Naive B cell (primary cell): Measurements from ENCODE around the gene ACR. TPM values are rescaled to one million over a fixed set of nuclear protein-coding genes. Genes with fewer than 3 reads are reported as not detected.

Experiments
- ATAC-seq, 2 donors: fragments of 150-1000 bp; cut with Tn5 transposase; 2 replicates each; pipeline ENCODE4 v1.10.0; 2021; ENCODE audit warnings: low read depth in 2 of 2, mild to moderate bottlenecking in 2 of 2, moderate library complexity in 2 of 2
- DNase-seq: peaks from one replicate; pipeline ENCODE4 v3.0.0; 2022
- H3K27ac Mint-ChIP-seq, 6 donors: one replicate each; pipeline ENCODE4 v1.8.0; 2020 to 2022; ENCODE audit warnings: mild to moderate bottlenecking in 6 of 6, mixed read lengths in 6 of 6, moderate library complexity in 5 of 6, inconsistent platforms in 2 of 6
- H3K27me3 Mint-ChIP-seq, 3 donors: one replicate each; pipeline ENCODE4 v1.8.0; 2021 to 2022; ENCODE audit warnings: mixed read lengths in 3 of 3, mild to moderate bottlenecking in 1 of 3
- H3K36me3 Mint-ChIP-seq, 2 donors: one replicate each; pipeline ENCODE4 v1.8.0; 2020 to 2022; ENCODE audit warnings: mixed read lengths in 2 of 2, inconsistent platforms in 1 of 2, mild to moderate bottlenecking in 1 of 2
- H3K4me1 Mint-ChIP-seq, 3 donors: one replicate each; pipeline ENCODE4 v1.8.0; 2020 to 2022; ENCODE audit warnings: mixed read lengths in 3 of 3, inconsistent platforms in 1 of 3, mild to moderate bottlenecking in 1 of 3, moderate library complexity in 1 of 3
- H3K4me3 Mint-ChIP-seq, 8 donors: one replicate each; pipeline ENCODE4 v1.8.0; 2020 to 2022; ENCODE audit warnings: mild to moderate bottlenecking in 8 of 8, mixed read lengths in 8 of 8, moderate library complexity in 8 of 8, inconsistent platforms in 2 of 8
- H3K9me3 Mint-ChIP-seq, 7 donors: one replicate each; pipeline ENCODE4 v1.8.0; 2020 to 2022; ENCODE audit warnings: mixed read lengths in 7 of 7, mild to moderate bottlenecking in 5 of 7, inconsistent platforms in 2 of 7, moderate library complexity in 1 of 7
- polyA plus RNA-seq, 6 donors: library from polyadenylated mRNA; unstranded; fragments of 300-500 nt; fragmentation: Illumina TruSeq; gene quantifications; one replicate each; pipeline ENCODE4 v1.2.3, GENCODE V29; 2021; ENCODE audit warnings: low read depth in 6 of 6

ACR gene
- polyA plus RNA-seq, 6 donors from 2014 or later, result not detected

DNA sequence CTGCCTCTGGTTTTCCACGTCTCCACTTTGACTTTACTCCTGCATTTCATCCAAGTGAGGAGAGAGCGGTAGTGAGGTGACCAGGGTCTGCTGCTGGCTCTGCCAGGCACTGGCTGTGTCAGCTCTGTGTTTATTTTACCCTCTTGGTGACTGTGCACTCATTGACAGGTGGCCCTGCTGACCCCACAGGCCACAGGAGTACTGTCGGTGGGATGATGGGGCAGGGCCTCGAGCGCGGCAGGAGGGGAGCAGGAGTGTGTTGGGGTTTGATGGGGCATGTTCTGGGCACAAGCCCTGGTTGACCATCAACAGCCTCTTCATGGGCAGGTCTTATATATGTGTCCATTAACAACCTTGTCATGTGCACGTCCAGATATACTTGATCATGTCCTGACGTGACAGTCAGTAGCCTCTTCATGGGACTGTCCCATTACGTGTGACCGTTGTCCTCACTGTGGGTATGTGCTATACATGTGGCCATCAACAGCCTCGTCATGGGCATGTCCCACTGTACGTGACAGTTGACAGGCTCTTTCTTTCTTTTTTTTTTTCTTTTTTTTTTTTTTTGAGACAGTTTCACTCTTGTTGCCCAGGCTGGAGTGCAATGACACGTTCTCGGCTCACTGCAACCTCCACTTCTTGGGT lies 31.4 kb upstream of the ACR start:
- Mint-ChIP-seq H3K36me3 (no peaks in the 10 kb centered on the region), H3K27ac (peak overlapping the region in 1 of 6 donors; percentile 65), H3K4me3 (no peak overlapping the region), H3K9me3 (peaks cover 0 to 5% (median 0%) of the 10 kb centered on the region in 7 donors), H3K4me1 (peaks cover 0 to 5% (median 3%) of the 10 kb centered on the region in 3 donors), H3K27me3 (peaks cover 0 to 13% (median 11%) of the 10 kb centered on the region in 3 donors)
- no peak for ATAC-seq
- no peak for DNase-seq

DNA sequence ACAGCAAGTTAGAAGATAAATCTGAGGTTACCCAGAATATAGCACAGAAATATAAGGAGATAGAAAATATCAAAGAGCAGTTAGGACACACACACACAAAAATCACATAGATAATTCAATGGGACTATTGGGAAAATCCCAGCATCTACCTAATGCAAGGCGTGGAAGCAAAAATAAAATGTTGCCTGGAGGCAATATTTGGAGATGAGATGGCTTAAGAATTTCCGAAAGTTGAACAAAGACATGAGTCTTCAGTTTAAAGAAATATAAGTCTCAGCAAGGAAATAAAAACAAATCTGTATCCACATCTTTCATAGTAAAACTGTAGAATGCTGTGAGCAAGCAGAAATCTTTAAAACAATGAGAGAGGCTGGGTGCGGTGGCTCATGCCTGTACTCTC lies 29.5 kb upstream of the ACR start:
- H3K4me3 Mint-ChIP-seq, result no peak overlapping the region
- peaks cover 0 to 5% (median 0%) of the 10 kb centered on the region in 7 donors for H3K9me3 Mint-ChIP-seq
- H3K36me3 Mint-ChIP-seq, result no peaks in the 10 kb centered on the region
- ATAC-seq (no peak), DNase-seq (no peak)
- H3K4me1 Mint-ChIP-seq, result peaks cover 0 to 5% (median 3%) of the 10 kb centered on the region in 3 donors
- H3K27me3 Mint-ChIP-seq, result no peaks in the 10 kb centered on the region
- H3K27ac Mint-ChIP-seq, result peak overlapping the region in 1 of 6 donors; percentile 17

DNA sequence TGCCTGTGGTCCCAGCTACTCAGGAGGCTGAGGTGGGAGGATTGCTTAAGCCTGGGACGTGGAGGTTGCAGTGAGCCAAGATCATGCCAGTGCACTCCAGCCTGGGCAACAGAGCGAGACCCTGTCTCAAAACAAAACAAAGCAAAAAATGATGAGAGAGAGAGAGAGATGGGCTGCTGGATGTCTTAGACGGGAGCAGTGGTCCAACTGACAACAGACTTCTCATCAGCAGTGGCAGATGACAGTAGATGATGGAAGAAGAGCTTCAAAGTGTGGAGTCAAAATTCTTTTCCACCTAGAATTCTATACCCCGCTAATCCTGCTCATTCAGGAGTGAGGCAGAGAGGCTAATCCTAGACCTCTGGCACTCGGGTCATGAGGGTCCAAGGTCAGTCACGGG lies 29.0 kb upstream of the ACR start:
- Mint-ChIP-seq H3K4me1 (peaks cover 0 to 5% (median 3%) of the 10 kb centered on the region in 3 donors), H3K4me3 (peak overlapping the region in 1 of 8 donors; percentile 69), H3K9me3 (peaks cover 0 to 5% (median 0%) of the 10 kb centered on the region in 7 donors), H3K27me3 (no peaks in the 10 kb centered on the region), H3K36me3 (no peaks in the 10 kb centered on the region), H3K27ac (peak overlapping the region in 1 of 6 donors; percentile 80)
- no peak for ATAC-seq
- no peak for DNase-seq

DNA sequence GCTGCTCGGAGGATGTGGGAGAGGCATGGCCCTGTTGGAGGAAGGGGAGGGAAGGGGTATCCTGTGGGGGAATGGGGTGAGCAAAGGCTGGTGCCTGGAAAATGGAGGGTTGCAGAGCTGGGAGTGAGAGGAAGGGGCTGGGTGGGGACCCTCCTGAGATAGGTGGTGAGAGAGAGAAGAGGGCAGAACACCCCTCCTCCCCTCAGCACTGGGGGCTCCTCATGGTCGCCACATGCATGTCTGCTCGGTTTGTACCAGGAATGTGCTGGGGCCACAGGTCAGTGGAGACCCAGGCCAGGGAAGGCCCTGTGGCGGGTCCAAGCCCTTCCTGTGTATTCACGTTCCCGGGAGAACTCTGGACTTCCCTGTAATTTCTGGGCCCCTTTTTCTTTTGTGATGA lies 27.8 kb upstream of the ACR start:
- Mint-ChIP-seq H3K27me3 (no peaks in the 10 kb centered on the region), H3K9me3 (peaks cover 0 to 5% (median 0%) of the 10 kb centered on the region in 7 donors), H3K27ac (no peak overlapping the region), H3K36me3 (no peaks in the 10 kb centered on the region), H3K4me1 (peaks cover 0 to 5% (median 3%) of the 10 kb centered on the region in 3 donors), H3K4me3 (no peak overlapping the region)
- ATAC-seq (no peak), DNase-seq (no peak)

DNA sequence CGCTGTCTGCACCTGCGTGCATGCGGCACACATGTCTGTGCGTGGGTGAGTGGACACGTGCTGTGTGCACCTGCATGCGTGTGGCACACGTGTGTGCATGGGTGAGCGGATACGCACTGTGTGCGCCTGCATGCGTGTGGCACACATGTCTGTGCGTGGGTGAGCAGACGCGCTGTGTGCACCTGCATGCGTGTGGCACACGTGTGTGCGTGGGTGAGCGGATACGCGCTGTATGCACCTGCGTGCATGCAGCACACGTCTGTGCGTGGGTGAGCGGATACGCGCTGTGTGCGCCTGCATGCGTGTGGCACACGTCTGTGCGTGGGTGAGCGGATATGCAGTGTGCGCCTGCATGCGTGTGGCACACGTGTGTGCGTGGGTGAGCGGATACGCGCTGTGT lies 27.1 kb upstream of the ACR start:
- DNase-seq (no peak), ATAC-seq (no peak)
- H3K27ac Mint-ChIP-seq, result no peak overlapping the region
- no peaks in the 10 kb centered on the region for H3K27me3 Mint-ChIP-seq
- H3K4me3 Mint-ChIP-seq, result no peak overlapping the region
- peaks cover 0 to 5% (median 0%) of the 10 kb centered on the region in 7 donors for H3K9me3 Mint-ChIP-seq
- no peaks in the 10 kb centered on the region for H3K36me3 Mint-ChIP-seq
- peaks cover 0 to 5% (median 3%) of the 10 kb centered on the region in 3 donors for H3K4me1 Mint-ChIP-seq

DNA sequence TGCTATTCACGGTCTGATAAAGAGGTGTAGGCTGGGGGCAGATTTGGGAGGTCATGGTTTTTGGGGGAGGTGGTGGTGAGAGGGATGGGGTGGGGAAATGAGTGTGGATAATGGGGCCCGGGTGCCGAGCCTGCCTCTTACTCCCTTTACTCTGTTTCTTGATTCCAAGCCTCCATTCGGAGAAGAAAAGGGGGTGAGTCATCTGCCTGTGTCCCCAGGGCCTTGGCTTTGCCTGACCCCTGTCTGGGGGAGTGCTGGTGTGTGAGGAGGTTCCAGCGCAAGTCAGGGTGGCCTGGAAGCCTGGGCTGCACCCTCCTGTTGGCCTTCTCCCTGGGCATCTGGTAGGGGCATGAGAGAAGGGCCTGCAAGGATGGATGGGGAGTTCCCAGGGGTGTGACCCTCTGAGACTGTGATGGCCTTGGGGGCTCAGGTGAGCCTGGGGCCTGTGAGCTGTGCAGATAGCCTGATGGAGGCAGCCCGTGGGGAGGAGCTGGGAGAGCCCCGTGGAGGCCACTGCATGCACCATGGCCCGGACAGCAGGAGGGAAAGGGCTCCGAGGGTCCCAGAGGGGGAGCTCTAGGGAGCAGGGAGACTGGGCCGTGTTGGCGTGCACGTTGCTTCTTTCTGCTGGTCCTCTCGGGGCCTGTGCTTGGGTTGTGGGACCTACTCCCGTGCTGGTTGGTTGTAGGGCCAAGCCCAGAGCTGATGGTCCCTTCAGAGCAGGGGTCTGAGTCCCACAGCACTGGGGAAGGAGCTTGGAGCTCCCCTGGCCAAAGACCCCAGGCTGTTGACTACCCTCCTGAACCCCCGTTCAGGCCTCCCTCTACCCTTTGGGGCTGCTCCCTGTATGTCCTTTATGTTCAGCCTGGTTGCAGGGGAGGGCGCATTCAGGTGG lies 26.3 kb upstream of the ACR start:
- no peak for DNase-seq
- Mint-ChIP-seq H3K27me3 (peaks cover 0 to 8% (median 0%) of the 10 kb centered on the region in 3 donors), H3K4me3 (no peak overlapping the region)

DNA sequence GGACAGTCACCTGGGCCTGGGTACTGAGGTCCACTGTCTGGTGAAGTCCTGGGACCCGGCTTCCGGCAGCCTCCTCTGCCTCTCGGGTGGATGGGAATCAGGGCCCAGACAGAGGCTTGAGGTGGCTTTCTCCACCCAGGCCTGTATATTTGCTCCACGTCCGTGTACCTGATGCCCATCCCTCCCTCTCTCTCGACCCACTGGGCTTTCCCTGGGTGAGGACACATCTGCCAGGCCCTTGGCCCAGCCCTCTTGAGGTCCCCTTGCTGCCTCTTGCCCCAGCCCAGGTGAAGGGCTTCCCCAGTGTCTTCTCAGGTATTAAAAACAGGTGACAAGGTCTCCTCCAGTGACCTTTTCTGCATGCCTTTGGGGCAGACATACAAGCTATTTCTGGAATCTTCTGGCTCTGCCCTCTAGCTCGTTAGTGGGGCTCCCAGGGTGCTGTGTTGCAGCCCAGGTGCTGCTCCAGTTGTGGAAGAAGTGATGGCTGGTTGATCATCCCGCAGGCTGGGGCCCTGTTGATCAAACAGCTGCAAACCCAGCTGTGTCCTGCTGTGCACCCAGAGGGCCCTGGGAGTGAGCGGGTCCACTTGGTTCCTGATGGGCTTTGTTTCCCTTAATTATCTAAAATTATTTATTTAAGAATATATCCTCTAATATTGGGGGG lies 25.5 kb upstream of the ACR start:
- ATAC-seq (no peak), DNase-seq (no peak)
- no peak overlapping the region for H3K27ac Mint-ChIP-seq
- peaks cover 0 to 11% (median 0%) of the 10 kb centered on the region in 3 donors for H3K27me3 Mint-ChIP-seq
- no peaks in the 10 kb centered on the region for H3K36me3 Mint-ChIP-seq
- peaks cover 0 to 5% (median 4%) of the 10 kb centered on the region in 3 donors for H3K4me1 Mint-ChIP-seq
- H3K4me3 Mint-ChIP-seq, result no peak overlapping the region
- peaks cover 0 to 5% (median 0%) of the 10 kb centered on the region in 7 donors for H3K9me3 Mint-ChIP-seq

More for the DNA sequence above, 26.3 kb upstream of the ACR start:
- H3K9me3 Mint-ChIP-seq, result peaks cover 0 to 5% (median 0%) of the 10 kb centered on the region in 7 donors
- H3K36me3 Mint-ChIP-seq, result no peaks in the 10 kb centered on the region
- no peak for ATAC-seq
- H3K27ac Mint-ChIP-seq, result no peak overlapping the region
- peaks cover 0 to 5% (median 3%) of the 10 kb centered on the region in 3 donors for H3K4me1 Mint-ChIP-seq

DNA sequence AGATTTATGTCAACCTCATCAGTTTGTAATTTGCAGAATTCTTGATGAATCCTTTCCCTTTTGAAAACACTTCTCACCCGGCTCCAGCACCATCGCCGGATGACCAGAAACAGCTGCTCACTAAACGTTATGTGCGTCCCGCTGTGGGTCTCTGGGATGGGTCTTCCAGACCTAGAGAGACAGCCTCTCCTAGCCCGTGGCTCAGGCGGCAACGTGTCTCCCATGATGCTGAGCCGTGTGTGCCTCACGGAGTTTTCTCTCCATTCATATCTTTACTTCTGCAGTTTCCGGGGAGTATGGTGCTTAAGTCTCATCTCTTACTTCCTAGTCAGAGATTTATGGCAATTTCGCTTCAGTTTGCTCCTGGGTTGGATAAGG lies 25.0 kb upstream of the ACR start:
- peaks cover 0 to 5% (median 0%) of the 10 kb centered on the region in 7 donors for H3K9me3 Mint-ChIP-seq
- no peak overlapping the region for H3K27ac Mint-ChIP-seq
- ATAC-seq, result no peak
- DNase-seq, result no peak
- H3K4me1 Mint-ChIP-seq, result peaks cover 0 to 7% (median 5%) of the 10 kb centered on the region in 3 donors
- no peaks in the 10 kb centered on the region for H3K36me3 Mint-ChIP-seq
- H3K27me3 Mint-ChIP-seq, result peaks cover 0 to 11% (median 0%) of the 10 kb centered on the region in 3 donors
- H3K4me3 Mint-ChIP-seq, result no peak overlapping the region

DNA sequence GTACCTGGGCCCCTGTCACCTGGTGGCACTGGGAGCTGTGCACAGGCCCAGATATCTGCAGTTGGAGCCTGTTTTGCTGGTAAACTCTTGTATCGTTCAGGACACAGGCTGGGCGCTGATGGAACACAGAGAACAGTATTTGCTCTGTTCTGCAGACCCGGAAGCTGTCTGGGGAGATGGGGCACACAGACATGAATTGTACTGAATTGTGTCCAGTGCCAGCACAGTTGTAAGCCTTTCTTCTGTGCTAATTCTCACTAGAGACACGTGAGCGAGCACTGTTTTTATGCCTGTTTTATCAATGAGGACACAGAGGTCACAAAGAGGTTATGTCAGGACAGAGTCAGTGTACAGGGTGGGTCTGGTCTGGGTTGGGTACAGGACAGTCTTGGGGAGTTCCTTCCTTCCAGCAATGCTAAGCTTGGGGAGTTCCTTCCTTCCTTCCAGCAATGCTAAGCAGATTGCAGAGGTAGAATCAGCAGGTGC lies 24.4 kb upstream of the ACR start:
- H3K36me3 Mint-ChIP-seq, result no peaks in the 10 kb centered on the region
- DNase-seq (no peak), ATAC-seq (no peak)
- peaks cover 0 to 11% (median 0%) of the 10 kb centered on the region in 3 donors for H3K27me3 Mint-ChIP-seq
- peaks cover 0 to 7% (median 5%) of the 10 kb centered on the region in 3 donors for H3K4me1 Mint-ChIP-seq
- H3K9me3 Mint-ChIP-seq, result peaks cover 0 to 5% (median 0%) of the 10 kb centered on the region in 7 donors
- peak overlapping the region in 1 of 8 donors; percentile 1 for H3K4me3 Mint-ChIP-seq
- H3K27ac Mint-ChIP-seq, result peak overlapping the region in 1 of 6 donors; percentile 13

DNA sequence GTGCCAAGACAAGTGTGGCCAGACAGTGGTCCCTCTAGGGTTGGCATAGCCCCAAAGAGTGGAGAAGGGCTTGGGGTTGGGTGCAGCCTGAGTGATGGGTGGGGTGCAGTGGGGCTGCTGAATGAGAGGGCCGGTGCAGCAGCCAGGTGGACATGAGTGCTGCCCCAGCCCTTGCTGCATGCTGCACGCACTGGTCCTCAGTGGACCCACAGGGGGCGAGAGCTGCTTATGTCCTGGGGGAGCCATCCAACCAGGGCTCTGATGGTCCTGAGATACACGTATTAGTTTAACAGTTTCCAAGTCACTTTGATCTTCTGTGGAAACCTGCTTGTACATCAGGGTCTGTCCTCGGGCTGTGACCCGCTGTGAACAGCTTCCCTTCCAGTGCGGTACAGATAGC lies 23.9 kb upstream of the ACR start:
- DNase-seq (no peak), ATAC-seq (no peak)
- H3K27me3 Mint-ChIP-seq, result peaks cover 0 to 11% (median 0%) of the 10 kb centered on the region in 3 donors
- peaks cover 0 to 7% (median 5%) of the 10 kb centered on the region in 3 donors for H3K4me1 Mint-ChIP-seq
- H3K27ac Mint-ChIP-seq, result no peak overlapping the region
- H3K36me3 Mint-ChIP-seq, result no peaks in the 10 kb centered on the region
- H3K9me3 Mint-ChIP-seq, result peaks cover 0 to 5% (median 0%) of the 10 kb centered on the region in 7 donors
- H3K4me3 Mint-ChIP-seq, result no peak overlapping the region

DNA sequence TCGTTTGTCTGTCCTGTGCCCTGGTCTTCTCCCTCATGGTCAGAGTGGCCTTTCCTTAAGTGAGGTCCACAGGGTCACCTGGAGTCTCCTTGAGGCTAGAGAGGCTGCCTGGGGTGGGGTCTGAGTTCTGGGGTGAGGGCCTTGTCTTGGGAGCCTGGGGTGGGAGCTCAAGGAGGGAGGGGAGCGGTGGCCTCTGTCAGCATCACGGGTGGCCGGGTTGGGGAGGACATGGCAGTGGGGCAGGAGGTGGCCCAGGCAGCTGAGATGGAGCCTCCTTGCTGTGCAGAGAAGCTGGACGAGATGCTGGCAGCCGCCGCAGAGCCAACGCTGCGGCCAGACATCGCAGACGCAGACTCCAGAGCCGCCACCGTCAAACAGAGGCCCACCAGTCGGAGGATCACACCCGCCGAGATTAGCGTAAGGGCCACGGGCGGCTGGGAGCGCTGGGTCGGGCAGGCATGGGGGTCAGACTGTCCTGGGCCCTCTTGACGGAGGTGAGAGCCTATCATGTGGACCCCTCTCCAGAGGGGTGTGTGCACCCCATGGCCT lies 23.3 kb upstream of the ACR start:
- no peak overlapping the region for H3K4me3 Mint-ChIP-seq
- no peaks in the 10 kb centered on the region for H3K36me3 Mint-ChIP-seq
- peaks cover 0 to 7% (median 5%) of the 10 kb centered on the region in 3 donors for H3K4me1 Mint-ChIP-seq
- no peak for ATAC-seq
- DNase-seq, result no peak
- peaks cover 0 to 11% (median 0%) of the 10 kb centered on the region in 3 donors for H3K27me3 Mint-ChIP-seq
- H3K9me3 Mint-ChIP-seq, result peaks cover 0 to 5% (median 0%) of the 10 kb centered on the region in 7 donors
- no peak overlapping the region for H3K27ac Mint-ChIP-seq

DNA sequence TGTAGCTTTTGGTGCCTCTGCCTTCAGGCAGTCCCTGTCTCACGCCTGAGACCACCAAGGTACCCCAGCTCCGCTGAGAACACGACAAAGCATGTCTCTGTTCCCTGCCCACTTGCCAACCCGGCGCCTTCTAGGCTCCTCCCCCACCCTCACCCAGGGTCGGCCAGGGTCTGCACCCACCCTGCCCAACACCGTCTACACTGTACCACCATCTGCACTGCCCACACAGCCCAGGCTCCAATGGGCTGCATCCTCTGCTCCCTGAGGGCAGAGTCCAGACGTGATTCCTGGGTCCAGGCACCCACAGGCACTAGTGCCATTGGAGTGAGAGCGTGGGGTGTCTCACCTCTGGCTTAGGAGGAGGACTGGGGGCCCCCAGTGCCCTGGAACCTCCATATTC lies 22.8 kb upstream of the ACR start:
- Mint-ChIP-seq H3K9me3 (peaks cover 0 to 5% (median 0%) of the 10 kb centered on the region in 7 donors), H3K4me3 (peak overlapping the region in 1 of 8 donors; percentile 15), H3K4me1 (peaks cover 0 to 7% (median 5%) of the 10 kb centered on the region in 3 donors), H3K27ac (peak overlapping the region in 1 of 6 donors; percentile 60), H3K36me3 (no peaks in the 10 kb centered on the region), H3K27me3 (peaks cover 0 to 11% (median 0%) of the 10 kb centered on the region in 3 donors)
- DNase-seq (no peak), ATAC-seq (no peak)

DNA sequence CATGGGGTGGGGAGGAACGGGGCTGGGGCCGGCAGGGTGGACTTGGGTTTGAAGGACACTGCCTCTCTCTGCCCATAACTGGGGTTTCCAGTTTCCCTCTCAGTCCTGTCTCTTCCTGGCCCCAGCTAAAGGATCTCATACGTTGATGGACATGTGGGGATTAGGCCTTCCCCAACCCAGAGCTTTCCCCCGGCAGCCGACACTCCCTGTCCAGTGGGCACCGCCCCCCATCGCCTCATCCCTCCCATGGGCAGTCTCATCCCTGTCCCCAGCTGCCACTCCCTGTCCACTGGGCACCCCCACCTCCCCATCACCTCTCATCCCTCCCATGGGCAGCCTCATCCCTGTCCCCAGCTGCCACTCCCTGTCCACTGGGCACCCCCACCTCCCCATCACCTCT lies 22.2 kb upstream of the ACR start:
- peaks cover 0 to 11% (median 0%) of the 10 kb centered on the region in 3 donors for H3K27me3 Mint-ChIP-seq
- no peaks in the 10 kb centered on the region for H3K36me3 Mint-ChIP-seq
- DNase-seq (no peak), ATAC-seq (no peak)
- H3K4me1 Mint-ChIP-seq, result peaks cover 0 to 5% (median 4%) of the 10 kb centered on the region in 3 donors
- H3K4me3 Mint-ChIP-seq, result no peak overlapping the region
- H3K9me3 Mint-ChIP-seq, result peaks cover 0 to 3% (median 0%) of the 10 kb centered on the region in 7 donors
- H3K27ac Mint-ChIP-seq, result no peak overlapping the region
